GM15510 (cell line): ENCODE measurements around the gene AGBL3.
A peak's percentile ranks its signal among the peaks of the same experiment; 100 is the strongest.

ENCODE experiments used
- POLR2A ChIP-seq: IDR thresholded peaks from 3 replicates; pipeline ENCODE4 v1.6.1; 2011; ENCODE audit warnings: borderline replicate concordance; ENCODE audit not compliant: insufficient read length; ENCODE audit errors: extremely low read depth

AGBL3 gene

GRCh38 chr7:134986363-134987251 lies at the start of gene AGBL3:
AGBL3 (plus strand) TSS chr7:134986508; CDS start chr7:134987934, 1,426 bp downstream.
- peak; percentile 52 for TF ChIP-seq POLR2A

- no peak for TF ChIP-seq POLR2A
Observed at GRCh38 chr7:134936893-134937510, 49.3 kb upstream of the AGBL3 start.

GRCh38 chr7:134938141-134938540 lies 48.2 kb upstream of the AGBL3 start:
- no peak for TF ChIP-seq POLR2A

GRCh38 chr7:134939136-134939535 lies 47.2 kb upstream of the AGBL3 start:
- no peak for TF ChIP-seq POLR2A

GRCh38 chr7:134940729-134941128 lies 45.6 kb upstream of the AGBL3 start:
- TF ChIP-seq POLR2A: no peak

- TF ChIP-seq POLR2A: no peak
Observed at GRCh38 chr7:134941185-134941900, 45.0 kb upstream of the AGBL3 start.

GRCh38 chr7:134941952-134942351 lies 44.4 kb upstream of the AGBL3 start:
- TF ChIP-seq POLR2A: no peak

GRCh38 chr7:134942690-134943466 lies 43.4 kb upstream of the AGBL3 start:
- TF ChIP-seq POLR2A: no peak

GRCh38 chr7:134943785-134944400 lies 42.4 kb upstream of the AGBL3 start:
- no peak for TF ChIP-seq POLR2A

- TF ChIP-seq POLR2A: no peak
Observed at GRCh38 chr7:134945691-134946090, 40.6 kb upstream of the AGBL3 start.

GRCh38 chr7:134946260-134946659 lies 40.0 kb upstream of the AGBL3 start:
- TF ChIP-seq POLR2A: no peak

GRCh38 chr7:134947329-134947728 lies 39.0 kb upstream of the AGBL3 start:
- TF ChIP-seq POLR2A: no peak

- TF ChIP-seq POLR2A: no peak
Observed at GRCh38 chr7:134947831-134948230, 38.5 kb upstream of the AGBL3 start.

GRCh38 chr7:134948246-134948645 lies 38.1 kb upstream of the AGBL3 start:
- TF ChIP-seq POLR2A: no peak
